HUES6 (cell line): ENCODE results near the gene PITPNB.

Experiments used
- H3K27ac ChIP-seq: 2 replicates; pipeline ENCODE4 v1.7.0; 2013; ENCODE audit warnings: low read depth, mild to moderate bottlenecking, low read length, inconsistent platforms
- H3K27me3 ChIP-seq: 2 replicates; pipeline ENCODE4 v1.6.1; 2013; ENCODE audit warnings: low read length; ENCODE audit not compliant: control insufficient read depth, insufficient read depth
- H3K36me3 ChIP-seq: 2 replicates; pipeline ENCODE4 v1.6.1; 2013; ENCODE audit warnings: low read length; ENCODE audit not compliant: control insufficient read depth, insufficient read depth
- H3K4me1 ChIP-seq: 2 replicates; pipeline ENCODE4 v1.6.1; 2013; ENCODE audit warnings: low read length; ENCODE audit not compliant: control insufficient read depth, insufficient read depth
- H3K4me3 ChIP-seq: 2 replicates; pipeline ENCODE4 v1.5.1; 2013; ENCODE audit warnings: low read depth, low read length
- H3K9ac ChIP-seq: one replicate; pipeline ENCODE4 v1.6.1; 2013; ENCODE audit warnings: mild to moderate bottlenecking, low read length
- H3K9me3 ChIP-seq: 2 replicates; pipeline ENCODE4 v1.6.1; 2013; ENCODE audit warnings: low read depth, low read length; ENCODE audit not compliant: control insufficient read depth, insufficient read depth

PITPNB gene

GRCh38 chr22:27918341-27919221 lies 475 bp downstream of the PITPNB start:
- Histone ChIP-seq H3K36me3 (peaks cover 14% of the 10 kb centered on the region), H3K4me3 (peak overlapping the region; percentile 81), H3K27me3 (no peaks in the 10 kb centered on the region), H3K27ac (peak overlapping the region; percentile 75; the same call in 1 of the 2 replicates), H3K9ac (peak overlapping the region; percentile 69), H3K9me3 (no peaks in the 10 kb centered on the region), H3K4me1 (peaks cover 28% of the 10 kb centered on the region)

GRCh38 chr22:27915986-27916385 lies 3.1 kb downstream of the PITPNB start:
- H3K9me3 ChIP-seq: no peaks in the 10 kb centered on the region
- peaks cover 21% of the 10 kb centered on the region for H3K36me3 ChIP-seq
- peak overlapping the region; percentile 7; the same call in 1 of the 2 replicates for H3K4me3 ChIP-seq

GRCh38 chr22:27913162-27913741 lies 5.8 kb downstream of the PITPNB start:
- Histone ChIP-seq H3K27ac (no peak overlapping the region), H3K4me1 (peaks cover 22% of the 10 kb centered on the region), H3K4me3 (no peak overlapping the region), H3K36me3 (peaks cover 44% of the 10 kb centered on the region), H3K9me3 (no peaks in the 10 kb centered on the region), H3K9ac (no peak overlapping the region), H3K27me3 (no peaks in the 10 kb centered on the region)

More at GRCh38 chr22:27915986-27916385, 3.1 kb downstream of the PITPNB start:
- Histone ChIP-seq H3K4me1 (peaks cover 28% of the 10 kb centered on the region), H3K27me3 (no peaks in the 10 kb centered on the region), H3K9ac (no peak overlapping the region), H3K27ac (no peak overlapping the region)

- no peaks in the 10 kb centered on the region for H3K27me3 ChIP-seq
- peaks cover 51% of the 10 kb centered on the region for H3K36me3 ChIP-seq
- H3K27ac ChIP-seq: no peak overlapping the region
Observed at GRCh38 chr22:27912101-27912500, 7.0 kb downstream of the PITPNB start.

GRCh38 chr22:27911330-27911729 lies 7.7 kb downstream of the PITPNB start:
- Histone ChIP-seq H3K27ac (no peak overlapping the region), H3K9me3 (no peaks in the 10 kb centered on the region), H3K36me3 (peaks cover 59% of the 10 kb centered on the region), H3K4me1 (peaks cover 11% of the 10 kb centered on the region; the same call in 1 of the 2 replicates), H3K9ac (no peak overlapping the region), H3K4me3 (no peak overlapping the region), H3K27me3 (no peaks in the 10 kb centered on the region)

More at GRCh38 chr22:27912101-27912500, 7.0 kb downstream of the PITPNB start:
- H3K4me3 ChIP-seq: no peak overlapping the region
- H3K4me1 ChIP-seq: peaks cover 14% of the 10 kb centered on the region; the same call in 1 of the 2 replicates
- H3K9ac ChIP-seq: no peak overlapping the region
- H3K9me3 ChIP-seq: no peaks in the 10 kb centered on the region

GRCh38 chr22:27906241-27906640 lies 12.8 kb downstream of the PITPNB start:
- Histone ChIP-seq H3K9ac (no peak overlapping the region), H3K27ac (no peak overlapping the region), H3K9me3 (no peaks in the 10 kb centered on the region), H3K36me3 (peaks cover 70% of the 10 kb centered on the region), H3K4me1 (no peaks in the 10 kb centered on the region), H3K4me3 (no peak overlapping the region), H3K27me3 (no peaks in the 10 kb centered on the region)

GRCh38 chr22:27905653-27906052 lies 13.4 kb downstream of the PITPNB start:
- Histone ChIP-seq H3K36me3 (peaks cover 70% of the 10 kb centered on the region), H3K27ac (no peak overlapping the region), H3K27me3 (no peaks in the 10 kb centered on the region), H3K9ac (no peak overlapping the region), H3K9me3 (no peaks in the 10 kb centered on the region), H3K4me1 (no peaks in the 10 kb centered on the region), H3K4me3 (no peak overlapping the region)

- Histone ChIP-seq H3K9ac (no peak overlapping the region), H3K4me3 (no peak overlapping the region), H3K27me3 (no peaks in the 10 kb centered on the region), H3K27ac (no peak overlapping the region), H3K4me1 (no peaks in the 10 kb centered on the region), H3K36me3 (peaks cover 61% of the 10 kb centered on the region), H3K9me3 (no peaks in the 10 kb centered on the region)
Observed at GRCh38 chr22:27903805-27904473, 15.1 kb downstream of the PITPNB start.

- Histone ChIP-seq H3K36me3 (peaks cover 64% of the 10 kb centered on the region), H3K27me3 (no peaks in the 10 kb centered on the region), H3K9ac (no peak overlapping the region), H3K9me3 (no peaks in the 10 kb centered on the region), H3K4me1 (peaks cover 9% of the 10 kb centered on the region), H3K4me3 (no peak overlapping the region), H3K27ac (no peak overlapping the region)
Observed at GRCh38 chr22:27900153-27900552, 18.9 kb downstream of the PITPNB start.

- Histone ChIP-seq H3K27me3 (no peaks in the 10 kb centered on the region), H3K36me3 (peaks cover 82% of the 10 kb centered on the region), H3K4me3 (no peak overlapping the region), H3K4me1 (peaks cover 9% of the 10 kb centered on the region), H3K9ac (no peak overlapping the region), H3K27ac (no peak overlapping the region), H3K9me3 (no peaks in the 10 kb centered on the region)
Observed at GRCh38 chr22:27896245-27896644, 22.8 kb downstream of the PITPNB start.

- Histone ChIP-seq H3K9me3 (no peaks in the 10 kb centered on the region), H3K27ac (no peak overlapping the region), H3K36me3 (peaks cover 82% of the 10 kb centered on the region), H3K9ac (no peak overlapping the region), H3K4me1 (peaks cover 9% of the 10 kb centered on the region), H3K27me3 (no peaks in the 10 kb centered on the region), H3K4me3 (no peak overlapping the region)
Observed at GRCh38 chr22:27895600-27895999, 23.5 kb downstream of the PITPNB start.
